GM18519 (cell line): Measurements from ENCODE around the gene RPF1.

ENCODE experiments used
- ATAC-seq: cut with Tn5 transposase; IDR thresholded peaks from one replicate; pipeline ENCODE4 v1.9.1; 2021; ENCODE audit warnings: mild to moderate bottlenecking, moderate library complexity; ENCODE audit not compliant: unreplicated experiment, low FRiP score

Gene RPF1

DNA sequence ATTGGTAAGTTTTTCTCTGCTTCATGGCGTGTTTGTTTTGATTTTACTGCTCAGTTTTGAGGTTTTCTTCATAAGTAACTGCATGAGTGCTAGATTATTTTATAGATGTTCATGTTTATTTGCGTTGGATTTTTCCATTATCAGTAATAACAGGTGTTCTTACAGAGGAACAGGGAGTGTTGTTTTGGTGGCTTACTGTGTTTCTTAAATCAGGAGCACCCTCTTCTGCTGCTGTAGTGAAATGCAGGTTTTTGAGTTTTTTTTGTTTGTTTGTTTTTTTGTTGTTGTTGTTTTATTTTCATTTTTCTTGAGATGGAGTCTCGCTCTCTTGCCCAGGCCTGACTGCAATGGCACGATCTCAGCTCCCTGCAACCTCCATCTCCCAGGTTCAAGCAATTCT lies 62.6 kb downstream of the RPF1 start:
- ATAC-seq: no peak
